HG03558 (cell line): ENCODE measurements around the gene RNU7-1.

Experiments
- ATAC-seq: cut with Tn5 transposase; IDR thresholded peaks from one replicate; pipeline ENCODE4 v1.9.1; 2021; ENCODE audit warnings: moderate number of reproducible peaks; ENCODE audit not compliant: unreplicated experiment; ENCODE audit errors: extremely low read depth

The RNU7-1 gene

DNA sequence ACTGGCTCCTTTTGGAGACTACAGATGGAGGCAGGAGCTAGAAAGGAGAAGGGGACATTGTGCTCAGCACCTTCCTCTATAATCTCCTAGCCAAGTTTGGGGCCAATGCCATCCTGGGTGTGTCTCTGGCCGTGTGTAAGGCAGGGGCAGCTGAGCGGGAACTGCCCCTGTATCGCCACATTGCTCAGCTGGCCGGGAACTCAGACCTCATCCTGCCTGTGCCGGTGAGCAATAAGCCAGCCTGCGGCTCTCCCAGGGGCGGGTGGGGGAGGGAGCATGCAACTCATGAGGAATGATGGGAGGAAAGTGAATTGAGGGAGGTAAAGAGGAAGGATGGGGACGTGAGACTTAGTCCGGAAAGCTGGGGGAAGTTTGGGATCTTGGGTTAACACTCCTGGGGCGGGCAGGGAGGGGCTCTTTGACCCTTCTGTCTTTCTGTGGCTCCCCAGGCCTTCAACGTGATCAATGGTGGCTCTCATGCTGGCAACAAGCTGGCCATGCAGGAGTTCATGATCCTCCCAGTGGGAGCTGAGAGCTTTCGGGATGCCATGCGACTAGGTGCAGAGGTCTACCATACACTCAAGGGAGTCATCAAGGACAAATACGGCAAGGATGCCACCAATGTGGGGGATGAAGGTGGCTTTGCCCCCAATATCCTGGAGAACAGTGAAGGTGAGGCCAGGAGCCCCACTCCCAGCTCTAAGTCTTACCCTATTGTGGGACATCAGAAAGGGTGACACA is 26.0 kb upstream of the RNU7-1 start:
- ATAC-seq = no peak

DNA sequence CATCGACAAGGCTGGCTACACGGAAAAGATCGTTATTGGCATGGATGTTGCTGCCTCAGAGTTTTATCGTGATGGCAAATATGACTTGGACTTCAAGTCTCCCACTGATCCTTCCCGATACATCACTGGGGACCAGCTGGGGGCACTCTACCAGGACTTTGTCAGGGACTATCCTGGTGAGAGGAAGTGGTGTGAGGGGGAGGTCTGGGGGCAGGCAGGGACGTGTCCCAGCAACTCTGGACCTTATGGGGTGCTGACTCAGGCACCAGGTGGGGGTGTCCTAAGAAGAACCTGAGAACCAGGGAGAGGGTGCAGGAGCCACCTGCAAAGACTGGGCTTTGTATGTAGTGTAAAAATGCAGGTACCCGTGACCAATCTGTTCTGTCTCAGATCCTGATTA is 24.0 kb upstream of the RNU7-1 start:
- no peak for ATAC-seq

DNA sequence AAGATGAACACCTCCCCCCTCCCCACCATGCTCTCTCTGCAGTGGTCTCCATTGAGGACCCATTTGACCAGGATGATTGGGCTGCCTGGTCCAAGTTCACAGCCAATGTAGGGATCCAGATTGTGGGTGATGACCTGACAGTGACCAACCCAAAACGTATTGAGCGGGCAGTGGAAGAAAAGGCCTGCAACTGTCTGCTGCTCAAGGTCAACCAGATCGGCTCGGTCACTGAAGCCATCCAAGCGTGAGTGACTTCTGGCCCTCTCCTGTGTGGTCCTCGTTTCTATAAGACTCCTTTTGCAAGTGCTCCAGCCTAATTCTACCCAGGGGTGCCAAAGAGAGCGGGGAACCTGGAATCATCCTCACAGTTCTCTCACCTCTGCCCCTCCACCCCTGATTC is 22.1 kb upstream of the RNU7-1 start:
- ATAC-seq = no peak

DNA sequence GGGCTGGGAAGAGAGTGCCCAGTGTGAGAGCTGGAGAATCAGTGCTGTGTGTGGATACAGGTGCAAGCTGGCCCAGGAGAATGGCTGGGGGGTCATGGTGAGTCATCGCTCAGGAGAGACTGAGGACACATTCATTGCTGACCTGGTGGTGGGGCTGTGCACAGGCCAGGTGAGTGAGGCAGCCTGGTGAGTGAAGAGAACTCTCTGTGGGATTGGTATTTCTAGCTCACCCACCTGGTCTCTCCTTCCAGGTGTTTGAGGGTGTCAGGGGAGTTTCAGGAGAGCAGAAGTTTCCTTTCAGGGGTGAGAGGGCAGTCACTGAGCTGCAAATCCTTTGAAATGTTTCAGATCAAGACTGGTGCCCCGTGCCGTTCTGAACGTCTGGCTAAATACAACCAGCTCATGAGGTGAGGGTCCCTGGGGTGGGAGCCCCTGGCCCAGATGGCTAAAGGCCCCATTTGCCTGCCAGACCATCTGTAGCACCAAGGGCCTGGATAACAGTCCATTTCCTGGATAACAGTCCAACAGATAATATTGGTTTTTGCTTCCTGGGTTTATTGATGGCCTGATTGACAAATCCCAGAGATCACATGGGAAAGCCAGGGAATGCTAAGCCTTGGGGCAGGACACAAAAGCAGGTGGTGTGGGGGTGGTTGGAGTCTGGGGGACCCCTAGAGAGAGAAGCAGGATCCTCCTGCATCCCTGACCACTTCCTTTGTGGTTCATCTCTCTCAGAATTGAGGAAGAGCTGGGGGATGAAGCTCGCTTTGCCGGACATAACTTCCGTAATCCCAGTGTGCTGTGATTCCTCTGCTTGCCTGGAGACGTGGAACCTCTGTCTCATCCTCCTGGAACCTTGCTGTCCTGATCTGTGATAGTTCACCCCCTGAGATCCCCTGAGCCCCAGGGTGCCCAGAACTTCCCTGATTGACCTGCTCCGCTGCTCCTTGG is 21.3 kb upstream of the RNU7-1 start:
- ATAC-seq = no peak

DNA sequence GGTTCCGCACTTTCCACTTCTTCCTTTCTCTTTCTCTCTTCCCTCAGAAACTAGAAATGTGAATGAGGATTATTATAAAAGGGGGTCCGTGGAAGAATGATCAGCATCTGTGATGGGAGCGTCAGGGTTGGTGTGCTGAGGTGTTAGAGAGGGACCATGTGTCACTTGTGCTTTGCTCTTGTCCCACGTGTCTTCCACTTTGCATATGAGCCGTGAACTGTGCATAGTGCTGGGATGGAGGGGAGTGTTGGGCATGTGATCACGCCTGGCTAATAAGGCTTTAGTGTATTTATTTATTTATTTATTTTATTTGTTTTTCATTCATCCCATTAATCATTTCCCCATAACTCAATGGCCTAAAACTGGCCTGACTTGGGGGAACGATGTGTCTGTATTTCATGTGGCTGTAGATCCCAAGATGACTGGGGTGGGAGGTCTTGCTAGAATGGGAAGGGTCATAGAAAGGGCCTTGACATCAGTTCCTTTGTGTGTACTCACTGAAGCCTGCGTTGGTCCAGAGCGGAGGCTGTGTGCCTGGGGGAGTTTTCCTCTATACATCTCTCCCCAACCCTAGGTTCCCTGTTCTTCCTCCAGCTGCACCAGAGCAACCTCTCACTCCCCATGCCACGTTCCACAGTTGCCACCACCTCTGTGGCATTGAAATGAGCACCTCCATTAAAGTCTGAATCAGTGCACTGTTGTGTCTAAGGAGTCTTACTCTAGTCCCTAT is 20.4 kb upstream of the RNU7-1 start:
- no peak for ATAC-seq

DNA sequence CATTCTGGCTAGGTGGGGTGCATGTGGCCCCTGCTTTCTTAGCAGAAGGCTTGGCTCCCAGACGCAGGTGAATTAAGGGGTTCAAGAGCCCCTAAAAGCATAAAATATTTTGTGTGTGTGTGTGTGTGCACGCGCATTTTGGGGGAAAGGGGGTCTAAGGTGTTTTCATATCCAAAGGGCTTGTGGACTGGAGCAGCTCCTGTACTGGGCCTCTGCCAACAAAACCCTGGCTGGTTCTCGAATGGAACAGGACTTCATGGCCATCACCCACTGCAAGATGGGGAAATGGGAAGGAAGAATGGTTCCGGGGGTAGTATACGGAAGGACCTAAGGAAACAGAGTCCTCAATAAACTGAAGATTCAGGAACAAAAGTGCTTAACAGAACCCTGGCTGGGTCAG is 19.8 kb upstream of the RNU7-1 start:
- no peak for ATAC-seq

DNA sequence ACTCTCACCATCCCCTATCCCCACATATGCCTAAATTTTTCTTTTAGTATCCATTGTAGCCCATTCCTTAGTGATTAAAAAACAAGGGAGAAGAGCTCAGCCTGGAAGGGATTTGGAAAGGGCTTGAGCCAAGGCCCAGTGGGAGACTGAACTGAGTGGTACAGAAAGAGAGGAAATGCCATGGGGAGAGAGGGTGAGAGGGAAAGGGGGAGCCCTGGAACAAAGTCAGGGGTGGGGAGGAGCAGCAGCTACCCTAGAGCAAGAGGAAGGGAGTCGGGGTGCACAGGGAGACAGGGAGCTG is 18.4 kb upstream of the RNU7-1 start:
- no peak for ATAC-seq

DNA sequence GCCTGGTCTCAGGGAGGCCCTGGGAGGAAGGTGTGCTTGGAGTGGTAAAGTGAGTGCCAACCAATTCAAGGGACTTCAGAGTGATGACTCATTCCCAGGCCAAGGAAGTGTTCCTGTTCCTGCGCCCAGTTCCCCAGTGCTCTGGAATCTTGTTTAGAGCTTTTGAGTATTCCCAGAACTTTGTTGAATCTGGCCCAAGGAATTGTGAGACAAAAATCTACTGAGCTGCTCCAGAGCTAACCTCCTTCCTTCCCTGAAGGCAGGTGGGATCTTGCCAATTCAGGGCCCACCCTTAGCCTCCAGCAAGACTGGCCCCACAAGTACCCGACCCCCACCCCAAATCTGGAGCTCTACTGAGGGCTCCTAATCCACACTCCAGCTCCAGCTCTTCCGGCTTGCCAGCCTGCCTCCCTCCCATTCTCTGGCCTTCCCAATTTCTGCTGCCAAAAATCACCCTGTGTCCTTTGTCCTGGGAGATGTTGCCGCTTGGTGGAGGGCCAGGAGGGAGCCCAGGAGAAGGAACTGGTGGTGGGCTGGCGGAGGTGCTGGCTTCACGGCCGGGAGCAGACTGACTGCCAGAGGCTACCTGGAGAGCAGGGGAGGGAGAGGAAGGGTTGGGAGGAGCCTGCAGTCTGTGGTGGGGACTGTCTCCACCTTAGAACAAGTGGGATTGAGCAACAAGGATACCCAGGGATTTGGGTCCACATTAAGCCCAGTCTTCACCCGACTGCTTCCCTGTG is 17.9 kb upstream of the RNU7-1 start:
- ATAC-seq = no peak

DNA sequence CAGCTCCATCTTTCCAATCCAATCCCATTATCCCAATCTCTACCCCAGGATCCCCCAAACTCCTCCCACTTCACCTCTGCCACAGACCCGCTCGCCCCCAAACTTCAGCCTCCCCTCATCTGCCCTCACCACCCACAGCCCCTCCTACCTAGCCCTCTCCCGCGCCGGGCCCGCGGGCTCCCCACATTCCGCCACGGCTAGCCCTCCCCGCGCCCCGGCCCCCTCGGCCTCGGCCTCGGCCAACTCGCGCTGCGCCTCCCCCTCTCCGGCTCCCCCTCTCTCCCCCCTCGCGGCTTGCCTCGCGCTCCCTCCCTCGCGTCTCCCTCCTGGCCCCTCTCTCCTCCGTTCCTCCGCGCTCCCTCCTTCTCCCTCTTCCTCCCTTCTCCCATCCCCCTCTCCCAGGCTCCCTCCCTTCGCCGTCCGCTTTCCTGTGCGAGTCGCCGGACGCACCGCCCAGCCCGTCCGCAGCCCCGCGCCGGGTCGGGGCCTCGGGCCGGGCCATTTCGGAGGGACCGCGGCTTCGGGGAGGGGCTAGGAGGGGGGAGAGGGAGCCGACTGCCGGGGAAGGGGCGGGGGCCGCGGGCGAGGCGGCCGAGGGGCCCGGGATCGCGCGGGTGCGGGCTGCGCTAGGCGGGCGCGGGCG is 16.1 kb upstream of the RNU7-1 start, which contains the start of gene ATN1:
Gene ATN1 (plus strand): TSS at position 581 of the 643 bp plus-strand sequence. CDS start 6,043 bp downstream, outside the sequence.
- no peak for ATAC-seq

DNA sequence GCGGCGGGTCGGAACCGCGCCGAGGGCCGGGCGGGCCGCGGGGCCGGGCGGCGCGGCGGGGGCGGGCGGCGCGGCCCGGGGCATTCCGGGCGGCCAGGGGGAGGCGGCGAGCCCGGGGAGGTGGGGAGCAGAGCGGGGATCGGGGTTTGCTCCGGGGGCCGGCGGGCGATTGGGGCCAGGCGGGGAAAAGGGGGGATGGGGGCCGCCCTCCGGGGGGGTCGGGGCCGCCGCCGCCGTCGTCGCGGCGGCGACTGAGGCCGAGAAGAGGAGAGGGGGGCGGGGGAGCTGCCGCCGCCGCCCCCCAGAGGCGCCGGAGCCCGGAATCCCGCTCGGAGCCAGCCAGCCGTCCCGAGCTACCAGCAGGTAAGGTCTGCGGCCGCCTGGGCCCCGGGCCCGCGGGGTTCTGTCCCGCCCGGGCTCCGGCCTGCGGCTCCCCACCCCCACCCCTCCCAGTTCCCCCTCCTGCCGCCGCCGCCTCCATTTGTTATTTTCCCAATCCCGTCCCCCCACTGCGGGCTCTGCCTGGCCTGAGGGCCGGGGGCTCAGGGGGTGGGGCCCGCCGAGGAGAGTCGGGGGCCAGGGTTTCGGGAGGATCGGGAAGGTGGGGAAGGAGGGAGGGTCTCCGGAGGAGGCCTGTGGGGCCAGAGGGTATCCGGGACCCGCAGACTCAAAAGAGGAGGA is 15.5 kb upstream of the RNU7-1 start:
- no peak for ATAC-seq

DNA sequence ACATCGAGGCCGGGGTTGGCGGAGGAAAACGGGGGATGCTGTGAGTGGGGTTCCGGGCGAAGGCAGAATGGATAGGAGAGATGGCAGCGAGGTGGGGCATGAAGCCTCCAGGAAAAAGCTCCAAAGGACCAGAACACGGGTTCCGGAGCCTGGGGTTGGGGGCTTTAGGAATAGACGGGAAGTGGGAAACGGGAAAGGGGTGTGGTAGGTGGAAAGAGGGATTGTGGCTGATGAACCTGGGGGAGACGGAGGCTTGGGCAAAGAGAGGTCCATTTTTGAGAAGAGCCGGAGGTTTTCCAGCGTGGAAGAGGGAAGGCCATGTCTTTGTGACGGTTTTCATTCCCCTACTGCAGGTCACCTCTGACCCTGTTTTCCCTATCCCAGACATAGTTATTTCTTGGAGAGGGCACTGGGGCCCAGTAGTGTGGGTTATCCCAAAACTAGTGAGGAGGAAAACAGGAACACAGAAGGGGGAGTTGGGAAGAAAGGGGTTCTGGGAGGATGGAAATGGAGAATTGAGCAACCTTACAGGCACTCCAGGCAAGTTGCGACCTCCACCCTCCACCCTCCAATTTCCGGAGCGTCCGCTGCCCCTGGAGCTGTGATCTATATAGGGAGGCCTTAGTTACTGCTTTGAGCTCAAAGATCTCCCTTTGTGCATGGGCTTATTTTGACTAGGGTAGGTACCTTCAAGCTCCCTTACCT is 14.8 kb upstream of the RNU7-1 start:
- ATAC-seq = no peak

DNA sequence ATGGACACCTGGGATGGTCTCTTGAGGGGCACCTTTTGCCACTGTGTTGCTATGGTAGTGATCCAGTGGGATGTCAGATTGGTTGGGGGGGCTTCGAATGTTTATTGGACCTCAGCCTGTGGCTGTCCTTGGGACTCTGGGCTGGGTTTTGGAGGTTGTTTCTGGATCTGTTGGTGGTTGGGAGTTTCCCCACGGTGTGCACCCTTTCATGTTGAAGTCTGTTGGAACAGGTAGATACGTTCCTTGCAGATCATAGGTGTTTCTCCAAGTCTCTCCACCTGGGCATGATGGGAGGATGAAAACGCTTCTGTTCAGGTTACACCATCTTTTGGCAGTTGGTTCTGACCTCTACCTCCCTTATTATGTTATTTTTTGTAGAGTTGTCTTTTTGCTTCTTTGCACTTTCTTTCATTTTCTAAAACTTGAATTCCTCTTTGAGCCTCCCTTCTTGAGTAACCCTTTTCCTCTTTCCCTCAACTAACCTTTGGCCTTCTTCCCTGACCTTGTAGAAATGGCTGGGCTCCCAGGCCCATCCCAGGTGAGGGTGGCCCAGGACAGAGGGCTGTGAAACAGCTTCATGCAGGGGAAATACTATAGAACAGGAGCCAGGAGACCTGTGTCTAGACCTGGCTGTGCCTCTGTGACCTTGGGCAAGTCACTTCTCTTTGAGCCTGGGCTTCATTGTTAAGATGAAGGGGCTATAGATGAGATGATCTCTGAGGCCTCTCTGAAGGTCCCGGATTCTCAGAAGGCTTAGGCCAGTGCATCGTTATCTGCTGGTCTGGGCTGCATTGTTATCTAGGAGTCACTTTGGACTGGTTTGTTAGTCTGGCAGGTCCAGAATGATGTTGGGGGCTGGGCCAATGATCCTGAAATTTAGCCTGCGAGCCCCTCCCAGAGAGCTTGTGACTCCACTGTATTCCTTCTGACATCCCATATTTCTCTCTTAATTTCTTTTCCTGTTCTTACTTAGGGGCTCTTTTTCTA is 13.9 kb upstream of the RNU7-1 start:
- ATAC-seq = no peak

DNA sequence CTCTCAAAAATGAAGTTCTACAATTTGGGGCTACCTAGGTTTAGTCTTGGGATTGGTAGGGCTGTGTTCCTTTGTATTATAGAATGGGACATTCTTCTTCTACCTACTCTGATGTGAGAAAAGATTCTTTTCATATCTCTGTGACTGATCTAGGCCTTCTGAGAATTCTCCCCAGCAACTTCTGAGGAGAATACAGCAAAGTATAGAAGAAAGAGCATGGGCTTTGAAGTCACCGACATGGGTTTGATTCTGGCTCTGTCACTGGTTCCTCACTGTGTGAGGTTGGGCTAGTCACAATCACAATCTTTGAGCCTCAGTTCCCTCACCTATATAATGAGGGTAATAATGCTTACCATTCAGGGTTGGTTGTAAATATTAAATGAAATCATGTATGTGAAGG is 10.8 kb upstream of the RNU7-1 start:
- ATAC-seq = no peak

DNA sequence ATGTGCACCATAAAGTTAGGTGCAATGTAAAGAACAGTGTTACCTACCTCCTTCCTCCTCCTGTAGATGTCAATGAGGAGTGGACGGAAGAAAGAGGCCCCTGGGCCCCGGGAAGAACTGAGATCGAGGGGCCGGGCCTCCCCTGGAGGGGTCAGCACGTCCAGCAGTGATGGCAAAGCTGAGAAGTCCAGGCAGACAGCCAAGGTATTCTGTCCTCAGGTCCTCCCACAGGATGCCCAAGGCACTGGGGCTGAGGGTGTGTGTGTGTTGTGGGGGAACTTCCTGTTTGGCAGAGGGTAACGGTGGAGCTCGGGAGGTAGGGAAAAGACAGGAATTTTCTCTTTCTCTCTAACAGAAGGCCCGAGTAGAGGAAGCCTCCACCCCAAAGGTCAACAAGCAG is 9.5 kb upstream of the RNU7-1 start:
- no peak for ATAC-seq

DNA sequence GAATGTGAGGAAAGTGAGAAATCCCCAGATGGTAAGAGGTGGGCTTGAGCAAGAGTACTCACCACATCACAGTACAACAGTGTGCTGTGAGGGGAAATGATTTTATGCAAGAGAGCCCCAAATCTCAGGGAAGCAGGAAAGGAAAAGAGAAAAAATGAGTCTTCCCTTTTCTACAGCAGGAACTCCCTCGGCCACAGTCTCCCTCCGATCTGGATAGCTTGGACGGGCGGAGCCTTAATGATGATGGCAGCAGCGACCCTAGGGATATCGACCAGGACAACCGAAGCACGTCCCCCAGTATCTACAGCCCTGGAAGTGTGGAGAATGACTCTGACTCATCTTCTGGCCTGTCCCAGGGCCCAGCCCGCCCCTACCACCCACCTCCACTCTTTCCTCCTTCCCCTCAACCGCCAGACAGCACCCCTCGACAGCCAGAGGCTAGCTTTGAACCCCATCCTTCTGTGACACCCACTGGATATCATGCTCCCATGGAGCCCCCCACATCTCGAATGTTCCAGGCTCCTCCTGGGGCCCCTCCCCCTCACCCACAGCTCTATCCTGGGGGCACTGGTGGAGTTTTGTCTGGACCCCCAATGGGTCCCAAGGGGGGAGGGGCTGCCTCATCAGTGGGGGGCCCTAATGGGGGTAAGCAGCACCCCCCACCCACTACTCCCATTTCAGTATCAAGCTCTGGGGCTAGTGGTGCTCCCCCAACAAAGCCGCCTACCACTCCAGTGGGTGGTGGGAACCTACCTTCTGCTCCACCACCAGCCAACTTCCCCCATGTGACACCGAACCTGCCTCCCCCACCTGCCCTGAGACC is 8.0 kb upstream of the RNU7-1 start:
- no peak for ATAC-seq

DNA sequence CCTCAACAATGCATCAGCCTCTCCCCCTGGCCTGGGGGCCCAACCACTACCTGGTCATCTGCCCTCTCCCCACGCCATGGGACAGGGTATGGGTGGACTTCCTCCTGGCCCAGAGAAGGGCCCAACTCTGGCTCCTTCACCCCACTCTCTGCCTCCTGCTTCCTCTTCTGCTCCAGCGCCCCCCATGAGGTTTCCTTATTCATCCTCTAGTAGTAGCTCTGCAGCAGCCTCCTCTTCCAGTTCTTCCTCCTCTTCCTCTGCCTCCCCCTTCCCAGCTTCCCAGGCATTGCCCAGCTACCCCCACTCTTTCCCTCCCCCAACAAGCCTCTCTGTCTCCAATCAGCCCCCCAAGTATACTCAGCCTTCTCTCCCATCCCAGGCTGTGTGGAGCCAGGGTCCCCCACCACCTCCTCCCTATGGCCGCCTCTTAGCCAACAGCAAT is 7.4 kb upstream of the RNU7-1 start:
- no peak for ATAC-seq
